A673 (cell line): ENCODE measurements around the gene SSC5D. TPM values are rescaled to one million over a fixed set of nuclear protein-coding genes. Genes with fewer than 3 reads are reported as not detected.

Experiments used
- BruUV-seq: library from RNA; stranded (reverse); fragments of 400-500 nt; replicated peaks from 2 replicates; lab custom pipeline; 2021; lab: Mats Ljungman, UMichigan
- CTCF ChIA-PET: fragments of 300-600 bp; sonication (Branson Sonifier 250); formaldehyde crosslinking; loops from one replicate; lab custom pipeline; 2022; ENCODE audit warnings: antibody characterized with exemption; lab: Charles Lee
- POLR2A ChIA-PET: fragments of 300-600 bp; sonication (Branson Sonifier 250); formaldehyde crosslinking; loops from one replicate; lab custom pipeline; 2022; ENCODE audit warnings: antibody characterized with exemption; ENCODE audit not compliant: low non-redundant PET; lab: Charles Lee
- DNase-seq: peaks from one replicate; pipeline ENCODE4 v3.0.0-alpha.2; 2015; ENCODE audit warnings: low spot score
- H3K27ac ChIP-seq: fragments of 200-600 bp; sonication (generic); 2 replicates; pipeline ENCODE4 v1.5.1; 2016; ENCODE audit warnings: mixed run types, low read depth, mild to moderate bottlenecking, mixed read lengths, antibody characterized with exemption, low read length; ENCODE audit not compliant: poor library complexity, severe bottlenecking
- H3K27me3 ChIP-seq: fragments of 200-600 bp; sonication (generic); replicated peaks from 2 replicates; pipeline ENCODE4 v1.6.1; 2017; ENCODE audit warnings: mixed run types, low read depth, mild to moderate bottlenecking, mixed read lengths, antibody characterized with exemption, low read length; ENCODE audit not compliant: insufficient read depth, poor library complexity
- H3K36me3 ChIP-seq: fragments of 200-600 bp; sonication (generic); 2 replicates; pipeline ENCODE4 v1.6.1; 2016; ENCODE audit warnings: mixed run types, mild to moderate bottlenecking, mixed read lengths, antibody characterized with exemption, low read length; ENCODE audit not compliant: insufficient read depth, poor library complexity, severe bottlenecking
- H3K4me1 ChIP-seq: fragments of 200-600 bp; sonication (generic); 2 replicates; pipeline ENCODE4 v1.6.1; 2017; ENCODE audit warnings: mixed run types, mild to moderate bottlenecking, mixed read lengths, antibody characterized with exemption, low read length; ENCODE audit not compliant: insufficient read depth, poor library complexity, severe bottlenecking
- H3K4me3 ChIP-seq: fragments of 200-600 bp; sonication (generic); 2 replicates; pipeline ENCODE4 v1.5.1; 2016; ENCODE audit warnings: low read depth, mixed run types, mild to moderate bottlenecking, mixed read lengths, low read length; ENCODE audit not compliant: poor library complexity, severe bottlenecking
- H3K9me3 ChIP-seq: fragments of 200-600 bp; sonication (generic); 2 replicates; pipeline ENCODE4 v1.6.1; 2016; ENCODE audit warnings: mixed run types, low read depth, mild to moderate bottlenecking, mixed read lengths, antibody characterized with exemption, low read length; ENCODE audit not compliant: poor library complexity, severe bottlenecking
- EZH2 ChIP-seq: fragments of 200-600 bp; sonication (generic); IDR thresholded peaks from 2 replicates; pipeline ENCODE4 v1.6.1; 2017; ENCODE audit warnings: borderline replicate concordance, low read depth, mild to moderate bottlenecking, mixed read lengths, antibody characterized with exemption, low read length; ENCODE audit not compliant: poor library complexity, severe bottlenecking
- intact Hi-C: fragments of 100-400 bp; cut with micrococcal nuclease; formaldehyde crosslinking; loops from one replicate; pipeline ENCODE4 v1.10.0; 2022; ENCODE audit not compliant: unreplicated experiment
- total RNA-seq: library from RNA; stranded (reverse); gene quantifications from 2 replicates; pipeline ENCODE4 v1.2.3, GENCODE V29; 2021
- TF ChIP-seq, protein P1 (sequence below): fragments of 300-800, 200-600 bp; sonication (generic); conservative IDR thresholded peaks from 2 replicates; pipeline ENCODE4 v1.5.1; 2017; ENCODE audit warnings: low read depth, mild to moderate bottlenecking, antibody characterized with exemption, low read length, moderate library complexity, mixed read lengths

The SSC5D gene
- total RNA-seq, 1 experiment from 2014 or later = 1.4 TPM

DNA sequence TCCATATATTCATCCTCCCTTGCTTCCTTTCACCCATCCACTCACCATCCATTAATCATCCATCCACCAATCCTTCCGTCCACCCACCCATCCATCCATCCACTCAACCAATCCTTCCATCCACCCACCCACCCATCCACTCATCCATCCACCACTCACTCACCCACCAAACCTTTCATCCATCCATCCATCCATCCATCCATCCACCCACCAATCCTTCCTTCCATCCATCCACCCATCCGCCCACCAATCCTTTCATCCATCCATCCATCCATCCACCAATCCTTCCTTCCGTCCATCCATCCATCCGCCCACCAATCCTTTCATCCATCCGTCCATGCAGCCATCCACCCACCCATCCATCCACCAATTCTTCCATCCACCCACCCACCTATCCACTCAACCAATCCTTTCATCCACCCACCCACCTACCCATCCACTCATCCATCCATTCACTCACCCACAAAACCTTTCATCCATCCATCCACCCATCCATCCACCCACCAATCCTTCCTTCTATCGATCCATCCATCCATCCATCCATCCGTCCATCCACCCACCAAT, 54.1 kb downstream of the SSC5D start:
- DNase-seq = no peak
- intact Hi-C loops = no loop called here
- no peaks in the 10 kb centered on the region for H3K9me3 ChIP-seq
- H3K4me1 ChIP-seq = no peaks in the 10 kb centered on the region
- TF ChIP-seq, protein P1, sequence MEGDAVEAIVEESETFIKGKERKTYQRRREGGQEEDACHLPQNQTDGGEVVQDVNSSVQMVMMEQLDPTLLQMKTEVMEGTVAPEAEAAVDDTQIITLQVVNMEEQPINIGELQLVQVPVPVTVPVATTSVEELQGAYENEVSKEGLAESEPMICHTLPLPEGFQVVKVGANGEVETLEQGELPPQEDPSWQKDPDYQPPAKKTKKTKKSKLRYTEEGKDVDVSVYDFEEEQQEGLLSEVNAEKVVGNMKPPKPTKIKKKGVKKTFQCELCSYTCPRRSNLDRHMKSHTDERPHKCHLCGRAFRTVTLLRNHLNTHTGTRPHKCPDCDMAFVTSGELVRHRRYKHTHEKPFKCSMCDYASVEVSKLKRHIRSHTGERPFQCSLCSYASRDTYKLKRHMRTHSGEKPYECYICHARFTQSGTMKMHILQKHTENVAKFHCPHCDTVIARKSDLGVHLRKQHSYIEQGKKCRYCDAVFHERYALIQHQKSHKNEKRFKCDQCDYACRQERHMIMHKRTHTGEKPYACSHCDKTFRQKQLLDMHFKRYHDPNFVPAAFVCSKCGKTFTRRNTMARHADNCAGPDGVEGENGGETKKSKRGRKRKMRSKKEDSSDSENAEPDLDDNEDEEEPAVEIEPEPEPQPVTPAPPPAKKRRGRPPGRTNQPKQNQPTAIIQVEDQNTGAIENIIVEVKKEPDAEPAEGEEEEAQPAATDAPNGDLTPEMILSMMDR = no peak
- no peak for TF ChIP-seq EZH2
- BruUV-seq = no TSS peak
- ChIA-PET CTCF (no interaction called here), POLR2A (no interaction called here)
- H3K27ac ChIP-seq = no peak overlapping the region
- H3K36me3 ChIP-seq = no peaks in the 10 kb centered on the region
- no peak overlapping the region for H3K4me3 ChIP-seq
- H3K27me3 ChIP-seq = no peaks in the 10 kb centered on the region

- Histone ChIP-seq H3K27ac (no peak overlapping the region), H3K27me3 (no peaks in the 10 kb centered on the region), H3K9me3 (no peaks in the 10 kb centered on the region), H3K4me3 (no peak overlapping the region), H3K36me3 (no peaks in the 10 kb centered on the region), H3K4me1 (no peaks in the 10 kb centered on the region)
- ChIA-PET POLR2A (no interaction called here), CTCF (no interaction called here)
- no TSS peak for BruUV-seq
- TF ChIP-seq, protein P1 = no peak
- TF ChIP-seq EZH2 = no peak
- no peak for DNase-seq
- intact Hi-C loops = no loop called here
These were observed 55.3 kb downstream of the SSC5D start for GRCh38 chr19:55543567-55543966.

DNA sequence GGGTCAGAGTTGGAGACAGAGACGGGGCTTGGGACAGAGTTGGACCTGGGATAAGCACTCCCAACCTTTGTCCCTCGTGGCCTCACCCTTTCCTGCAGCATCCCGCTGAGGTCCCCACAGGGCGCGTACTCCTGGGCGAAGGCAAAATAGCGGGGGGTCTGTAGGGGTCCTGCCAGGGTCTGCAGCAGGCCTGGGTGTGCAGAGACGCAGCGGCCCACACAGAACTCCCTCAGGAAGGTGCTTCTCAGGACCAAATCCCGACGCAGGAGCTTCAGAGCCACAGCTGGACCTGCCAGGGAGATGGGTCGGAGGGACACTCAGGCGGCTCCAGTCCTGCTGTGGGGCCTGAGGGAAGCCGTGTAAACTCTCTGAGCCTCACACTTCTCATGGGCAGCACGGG, 55.8 kb downstream of the SSC5D start:
- intact Hi-C loops = no loop called here
- Histone ChIP-seq H3K9me3 (no peaks in the 10 kb centered on the region), H3K4me3 (no peak overlapping the region), H3K4me1 (no peaks in the 10 kb centered on the region), H3K27me3 (no peaks in the 10 kb centered on the region), H3K27ac (no peak overlapping the region), H3K36me3 (no peaks in the 10 kb centered on the region)
- TF ChIP-seq EZH2 = no peak
- TF ChIP-seq, protein P1 = no peak
- BruUV-seq = no TSS peak
- ChIA-PET POLR2A (no interaction called here), CTCF (no interaction called here)
- no peak for DNase-seq
